Type B pancreatic cell (in vitro differentiated cells): ENCODE results near the gene RUNX1. TPM values are rescaled to one million over a fixed set of nuclear protein-coding genes. Genes with fewer than 3 reads are reported as not detected.

Experiments used
- DNase-seq: peaks from one replicate; pipeline ENCODE4 v3.0.0; 2021; ENCODE audit warnings: mixed read lengths; ENCODE audit not compliant: unreplicated experiment; ENCODE audit errors: extremely low spot score
- H3K27ac Mint-ChIP-seq: 2 replicates; pipeline ENCODE4 v1.8.0; 2021; ENCODE audit warnings: mild to moderate bottlenecking, mixed read lengths
- H3K27me3 Mint-ChIP-seq: 2 replicates; pipeline ENCODE4 v1.8.0; 2021; ENCODE audit warnings: mixed read lengths
- H3K36me3 Mint-ChIP-seq: 2 replicates; pipeline ENCODE4 v1.8.0; 2021; ENCODE audit warnings: mixed read lengths
- H3K4me1 Mint-ChIP-seq: one replicate; pipeline ENCODE4 v1.8.0; 2021; ENCODE audit warnings: mixed read lengths; ENCODE audit not compliant: unreplicated experiment
- H3K4me3 Mint-ChIP-seq: 2 replicates; pipeline ENCODE4 v1.8.0; 2021; ENCODE audit warnings: mild to moderate bottlenecking, mixed read lengths
- H3K9me3 Mint-ChIP-seq: 2 replicates; pipeline ENCODE4 v1.8.0; 2021; ENCODE audit warnings: mixed read lengths
- CTCF ChIP-seq: fragments of 200-600 bp; sonication (generic); conservative IDR thresholded peaks from 2 replicates; pipeline ENCODE4 v1.5.0; 2021; ENCODE audit warnings: antibody characterized with exemption, mild to moderate bottlenecking
- total RNA-seq: library from RNA; stranded (reverse); gene quantifications from 2 replicates; pipeline ENCODE4 v1.2.1, GENCODE V29; 2021; ENCODE audit warnings: low replicate concordance

RUNX1 gene
- total RNA-seq, 1 donor from 2014 or later, result 11.9 TPM

DNA sequence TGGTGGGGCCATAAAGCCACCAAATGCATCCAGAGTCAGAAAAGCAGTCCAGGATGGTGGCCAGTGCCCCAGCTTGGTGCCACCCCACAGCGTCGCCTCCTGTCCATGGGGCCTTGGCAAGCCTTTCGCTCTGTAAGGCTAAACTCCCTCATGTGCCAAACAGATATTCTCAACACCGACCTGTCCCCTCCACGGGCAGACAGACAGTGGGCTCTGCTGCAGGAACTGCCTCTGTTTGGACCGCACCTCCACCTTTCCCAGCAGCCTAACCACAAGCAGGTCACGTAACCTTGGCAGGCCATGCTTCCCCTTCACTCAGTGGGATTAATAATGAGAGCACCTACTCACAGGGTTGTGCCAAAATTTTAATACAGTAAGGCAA is 11.7 kb downstream of the RUNX1 start:
- no peak overlapping the region for H3K4me3 Mint-ChIP-seq
- peaks cover 13% of the 10 kb centered on the region for H3K27me3 Mint-ChIP-seq
- no peak for DNase-seq
- no peak overlapping the region for H3K27ac Mint-ChIP-seq
- no peak for TF ChIP-seq CTCF
- no peaks in the 10 kb centered on the region for H3K4me1 Mint-ChIP-seq
- no peaks in the 10 kb centered on the region for H3K36me3 Mint-ChIP-seq
- H3K9me3 Mint-ChIP-seq, result no peaks in the 10 kb centered on the region

DNA sequence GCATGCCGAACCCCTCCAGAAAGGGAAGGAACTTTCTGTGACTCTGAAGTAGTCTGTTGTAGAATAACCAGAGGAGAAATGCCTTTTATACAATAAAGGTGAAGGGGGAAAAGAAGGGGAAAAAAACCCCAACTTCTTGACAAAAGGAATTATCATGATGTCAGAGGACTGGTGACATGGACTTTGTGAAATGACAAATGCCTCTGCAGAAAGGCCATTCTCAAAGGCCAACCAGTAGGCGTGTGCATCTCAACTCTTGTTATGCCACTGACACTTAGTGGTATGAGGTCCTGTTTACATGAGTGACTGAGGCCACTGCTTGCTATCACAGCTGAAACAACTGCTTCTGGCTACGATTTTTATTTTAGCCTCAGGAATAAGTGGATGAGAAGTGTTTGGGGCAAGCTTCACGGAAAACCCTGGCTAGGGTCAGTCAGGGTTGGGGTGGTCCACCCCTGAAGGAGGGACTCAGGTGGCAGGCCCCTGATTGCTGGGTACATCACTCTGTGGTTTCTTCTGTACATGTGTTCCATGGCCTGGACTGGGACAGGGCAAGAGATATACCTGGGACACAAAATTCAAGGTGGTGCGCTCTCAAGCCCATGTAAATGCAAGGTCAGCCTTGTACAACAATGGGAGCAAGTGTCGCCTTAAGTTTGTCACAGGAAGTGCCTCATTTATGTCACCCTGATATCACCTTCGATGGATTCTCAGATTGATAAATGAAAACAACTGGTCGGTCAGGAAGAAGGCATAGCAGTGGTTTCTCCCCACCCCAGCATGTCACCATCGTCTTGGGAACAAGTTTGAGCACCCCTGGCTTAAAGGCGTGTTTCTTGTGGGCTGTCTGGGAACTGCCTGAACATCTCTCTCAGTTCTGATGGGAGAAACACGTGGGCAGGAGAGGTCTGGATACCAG is 12.4 kb downstream of the RUNX1 start:
- Mint-ChIP-seq H3K27ac (no peak overlapping the region), H3K27me3 (peaks cover 18% of the 10 kb centered on the region), H3K4me3 (no peak overlapping the region), H3K36me3 (no peaks in the 10 kb centered on the region), H3K9me3 (no peaks in the 10 kb centered on the region), H3K4me1 (no peaks in the 10 kb centered on the region)
- no peak for DNase-seq
- no peak for TF ChIP-seq CTCF

DNA sequence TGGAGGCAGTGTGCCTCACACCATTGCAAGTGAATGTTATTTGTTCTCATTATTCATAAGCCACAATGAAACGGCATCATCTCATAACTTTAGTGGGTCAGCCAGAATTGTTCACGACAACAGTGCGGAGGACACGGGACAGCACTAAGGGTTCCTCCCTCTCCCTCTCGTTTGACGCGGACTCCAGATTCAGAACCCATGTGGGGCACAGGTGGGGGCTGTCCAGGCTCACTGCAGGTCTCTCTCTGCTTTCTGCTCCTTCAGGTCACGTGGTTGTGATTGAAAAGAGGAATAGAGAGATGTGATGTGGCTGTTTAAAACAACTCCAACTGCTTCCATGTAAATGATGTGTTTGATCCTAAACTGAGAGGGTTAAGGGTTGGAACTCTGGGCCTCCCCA is 13.5 kb downstream of the RUNX1 start:
- Mint-ChIP-seq H3K36me3 (no peaks in the 10 kb centered on the region), H3K27ac (no peak overlapping the region), H3K27me3 (peaks cover 19% of the 10 kb centered on the region), H3K4me1 (no peaks in the 10 kb centered on the region), H3K4me3 (no peak overlapping the region), H3K9me3 (no peaks in the 10 kb centered on the region)
- DNase-seq, result no peak
- TF ChIP-seq CTCF, result no peak

DNA sequence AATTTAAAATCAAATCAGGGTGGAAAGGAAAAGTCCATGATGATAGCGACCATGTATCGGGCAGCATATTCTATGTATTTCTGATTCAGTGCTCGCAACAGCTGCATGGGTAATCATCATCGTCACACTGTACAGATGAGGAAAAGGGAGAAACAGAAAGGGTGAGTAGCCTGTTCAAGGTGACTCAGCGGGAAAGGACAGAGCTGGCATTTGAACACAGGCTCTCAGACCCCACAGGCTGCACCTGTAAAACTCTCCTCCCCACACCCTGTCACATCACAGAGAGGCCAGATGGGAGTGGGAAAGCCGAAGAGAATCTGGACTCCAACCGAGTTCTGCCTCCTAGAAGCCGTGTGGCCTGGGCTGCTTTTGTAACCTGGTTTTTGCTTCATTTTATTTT is 14.0 kb downstream of the RUNX1 start:
- no peak for DNase-seq
- Mint-ChIP-seq H3K4me1 (no peaks in the 10 kb centered on the region), H3K27me3 (peaks cover 23% of the 10 kb centered on the region), H3K27ac (no peak overlapping the region), H3K36me3 (no peaks in the 10 kb centered on the region), H3K4me3 (no peak overlapping the region), H3K9me3 (no peaks in the 10 kb centered on the region)
- TF ChIP-seq CTCF, result no peak

DNA sequence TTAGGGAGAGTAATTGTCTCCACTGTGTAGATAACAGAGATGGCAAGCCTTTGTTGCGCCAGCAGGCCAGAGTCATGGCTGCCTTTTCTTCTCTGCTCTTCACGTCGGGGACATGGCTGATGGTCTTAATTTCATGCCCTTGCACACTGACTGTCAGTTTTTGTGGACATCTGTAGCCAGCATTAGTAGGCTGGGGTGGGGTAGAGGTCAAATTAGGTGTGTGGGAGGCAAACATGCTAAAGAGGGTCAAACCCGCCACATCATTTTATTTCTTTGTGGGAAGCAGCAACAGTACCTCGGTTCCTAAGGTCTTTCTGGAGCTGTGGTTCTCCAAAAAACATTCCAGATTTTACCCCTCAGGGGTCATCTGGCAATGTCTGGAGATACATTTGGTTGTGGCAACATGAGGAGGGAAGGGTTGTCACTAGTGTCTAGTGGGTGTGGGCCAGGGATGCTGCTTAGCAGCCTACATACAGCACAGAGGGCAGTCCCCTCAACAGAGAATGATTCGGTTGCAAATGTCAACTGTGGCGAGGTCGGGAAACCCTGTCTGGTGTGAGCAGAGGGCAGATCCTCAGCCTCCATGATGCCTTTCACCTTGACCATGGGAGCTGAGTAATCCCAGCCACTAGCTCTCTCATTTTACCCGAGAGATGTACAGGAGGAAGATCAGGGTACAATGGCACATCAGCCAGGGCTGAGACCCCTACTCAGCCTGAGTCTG is 14.7 kb downstream of the RUNX1 start:
- H3K4me1 Mint-ChIP-seq, result no peaks in the 10 kb centered on the region
- no peaks in the 10 kb centered on the region for H3K36me3 Mint-ChIP-seq
- no peak overlapping the region for H3K27ac Mint-ChIP-seq
- no peak for DNase-seq
- no peak overlapping the region for H3K4me3 Mint-ChIP-seq
- TF ChIP-seq CTCF, result no peak
- no peaks in the 10 kb centered on the region for H3K9me3 Mint-ChIP-seq
- H3K27me3 Mint-ChIP-seq, result peaks cover 23% of the 10 kb centered on the region
